DMS114 treated with DMSO at 0.1 percent for 48 hours (cell line): ENCODE results near the gene CDK13.
"Not testable (repeated sequence)": the region's sequence is repeated elsewhere in the genome, so short reads cannot be mapped to it uniquely, and the experiment has no call there.

ENCODE experiments used
- DNase-seq: peaks from one replicate; lab custom pipeline; 2025; ENCODE audit not compliant: unreplicated experiment; lab: John Stamatoyannopoulos, UW

Gene CDK13

DNA sequence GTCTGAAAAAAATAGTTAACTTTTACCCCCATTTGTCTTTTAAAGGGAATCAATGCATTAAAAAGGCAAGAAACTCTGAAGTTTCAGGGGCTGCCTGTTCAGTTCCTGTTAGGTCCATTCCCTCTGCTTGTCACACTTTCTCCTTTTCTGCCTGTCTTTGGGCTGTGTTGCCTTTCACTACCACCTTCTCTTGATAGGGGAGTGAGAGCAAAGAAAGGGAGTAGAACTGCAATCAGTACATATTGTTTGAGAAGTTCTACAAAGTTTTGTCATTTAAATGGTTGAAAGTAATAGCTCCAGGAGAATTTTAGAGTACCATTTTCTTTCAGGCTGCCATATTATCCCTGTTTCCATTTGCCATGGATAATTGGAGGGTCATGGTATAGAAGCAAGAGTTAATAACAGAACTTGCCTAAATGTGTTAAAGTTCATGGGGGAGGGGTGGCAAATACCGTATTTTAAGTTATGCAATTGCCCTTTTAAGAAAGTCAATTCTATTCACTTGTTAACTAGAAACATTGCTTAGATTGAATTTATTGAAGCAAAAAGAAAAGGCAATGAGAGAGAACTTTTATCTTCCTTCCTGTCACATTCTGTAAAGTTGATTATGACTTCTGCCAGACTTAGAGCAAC lies 145.8 kb downstream of the CDK13 start:
- no peak for DNase-seq

DNA sequence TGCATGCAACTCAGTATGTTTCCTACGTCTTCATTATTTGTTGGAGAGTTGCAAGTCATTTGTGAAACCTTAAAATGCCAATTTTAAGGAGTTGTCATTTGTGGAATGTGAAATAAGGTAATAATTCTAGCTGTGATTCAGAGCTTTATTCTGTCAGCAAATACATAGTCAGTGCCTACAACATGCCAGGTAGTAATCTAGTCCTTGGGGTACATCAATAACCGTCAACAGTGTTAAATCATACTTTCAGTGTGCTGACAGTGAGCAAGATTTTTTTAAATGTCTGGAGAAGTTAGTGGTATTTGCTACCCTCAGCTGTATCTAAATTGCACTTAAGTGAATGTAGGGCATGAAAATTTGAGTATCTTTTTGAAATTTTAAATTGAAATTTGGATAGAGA lies 147.7 kb downstream of the CDK13 start:
- DNase-seq, result no peak

DNA sequence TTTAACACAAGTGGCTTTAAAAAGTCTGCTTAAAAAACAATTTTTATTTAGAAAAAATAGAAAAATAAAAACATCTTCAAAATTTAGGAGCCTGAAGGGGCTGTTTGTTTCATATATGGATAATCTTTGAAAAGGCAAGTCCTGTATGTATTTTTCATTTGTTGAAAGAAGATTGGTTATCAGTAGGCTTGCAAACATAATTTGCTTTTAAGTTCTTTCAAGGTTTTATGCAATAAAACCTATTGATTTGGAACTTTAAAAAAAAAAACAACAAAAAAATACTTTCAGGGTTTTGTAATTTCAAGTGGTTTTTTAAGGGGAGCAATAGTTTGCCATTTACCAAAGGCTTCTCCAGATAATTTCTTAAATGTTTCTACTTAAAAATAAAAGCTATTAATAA lies 148.8 kb downstream of the CDK13 start:
- DNase-seq, result no peak

DNA sequence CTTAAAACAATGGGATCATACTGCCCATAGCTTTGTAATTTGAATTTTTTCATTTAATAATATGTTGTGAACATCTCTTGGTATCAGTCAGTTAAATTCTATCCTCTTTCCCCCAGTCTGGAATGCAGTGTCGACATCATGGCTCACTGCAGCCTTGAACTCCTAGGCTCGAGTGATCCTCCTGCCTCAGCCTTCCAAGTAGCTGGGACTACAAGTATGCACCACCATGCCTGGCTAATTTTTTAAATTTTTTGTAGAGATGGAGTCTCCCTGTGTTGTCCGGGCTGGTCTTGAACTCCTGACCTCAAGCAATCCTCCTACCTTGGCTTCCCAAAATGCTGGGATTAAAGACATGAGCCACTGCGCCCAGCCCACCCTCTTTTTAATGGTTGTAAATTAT lies 149.8 kb downstream of the CDK13 start:
- no peak for DNase-seq

DNA sequence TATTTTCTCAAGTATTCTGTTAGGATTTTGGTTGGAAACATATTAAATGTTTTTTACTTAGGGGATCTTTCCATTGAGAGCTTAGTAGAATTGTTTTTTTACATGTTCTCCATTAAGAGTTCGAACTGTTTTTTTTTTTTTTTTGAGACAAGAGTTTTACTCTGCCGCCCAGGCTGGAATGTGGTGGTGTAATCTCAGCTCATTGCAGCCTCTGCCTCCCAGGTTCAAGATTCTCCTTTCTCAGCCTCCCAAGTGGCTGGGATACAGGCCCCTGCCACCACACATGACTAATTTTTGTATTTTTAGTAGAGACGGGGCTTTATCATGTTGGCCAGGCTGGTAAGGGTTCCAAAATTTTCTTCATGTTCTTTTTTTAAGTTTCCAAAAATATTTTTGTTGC lies 151.1 kb downstream of the CDK13 start:
- DNase-seq, result no peak

DNA sequence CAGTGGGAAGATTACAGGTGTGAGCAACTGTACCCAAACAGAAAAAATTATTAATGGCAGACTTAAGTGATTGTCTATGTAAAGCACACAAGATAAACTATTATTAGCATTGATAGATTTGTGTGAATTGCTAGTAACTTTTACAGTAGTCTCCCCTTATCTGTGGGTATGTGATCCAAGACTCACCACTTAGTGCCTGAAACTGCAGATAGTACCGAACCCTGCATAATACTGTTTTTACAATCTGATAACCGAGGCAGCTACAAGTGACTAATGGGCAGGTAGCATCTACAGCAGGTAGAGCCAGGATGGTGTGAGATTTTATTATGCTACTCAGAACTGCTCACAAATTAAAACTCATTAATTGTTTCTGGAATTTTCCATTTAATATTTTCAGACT lies 152.8 kb downstream of the CDK13 start:
- DNase-seq, result no peak

DNA sequence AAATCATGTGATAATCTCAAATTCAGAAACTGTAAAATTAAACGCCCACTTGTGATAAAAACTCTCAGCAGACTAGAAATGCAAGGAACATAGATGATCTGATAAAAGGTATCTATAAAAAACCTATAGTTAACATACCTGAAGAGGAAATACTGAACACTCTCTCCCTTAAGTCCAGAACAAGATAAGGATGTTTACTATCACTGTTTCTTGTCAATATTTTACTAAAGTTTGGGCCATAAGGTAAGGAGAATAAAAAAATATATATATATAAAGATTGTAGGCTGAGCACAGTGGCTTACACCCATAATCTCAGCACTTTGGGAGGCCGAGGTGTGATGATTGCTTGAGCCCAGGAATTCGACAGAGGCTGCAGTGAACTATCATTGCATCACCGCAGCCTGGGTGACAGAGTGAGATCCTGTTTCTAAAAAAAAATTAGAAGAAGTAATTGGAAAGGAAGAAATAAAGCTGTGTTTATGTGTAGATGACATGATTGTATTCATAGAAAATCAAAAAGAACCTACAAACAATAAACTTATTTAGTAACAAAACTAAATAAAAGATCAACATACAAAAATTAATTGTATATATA lies 155.9 kb downstream of the CDK13 start:
- DNase-seq, result no peak

DNA sequence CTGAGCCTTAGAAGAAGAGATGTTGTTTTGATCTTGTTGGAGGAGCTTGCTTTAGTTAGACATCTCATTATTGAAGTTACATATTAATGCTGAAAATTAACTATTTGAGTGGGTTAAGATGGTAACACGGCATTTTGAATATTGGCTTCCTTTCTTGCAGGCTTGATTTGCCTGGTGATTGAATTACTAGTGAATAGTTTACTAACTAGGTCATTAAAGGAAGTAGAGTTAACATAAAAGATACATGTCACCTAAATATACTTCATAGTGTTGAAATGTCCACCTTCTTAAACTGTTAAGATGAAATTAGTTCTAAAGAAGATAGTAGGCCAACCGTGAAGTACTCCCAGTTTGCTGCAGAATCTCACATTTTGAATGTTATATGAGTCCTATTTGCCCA lies 165.9 kb downstream of the CDK13 start:
- no peak for DNase-seq

DNA sequence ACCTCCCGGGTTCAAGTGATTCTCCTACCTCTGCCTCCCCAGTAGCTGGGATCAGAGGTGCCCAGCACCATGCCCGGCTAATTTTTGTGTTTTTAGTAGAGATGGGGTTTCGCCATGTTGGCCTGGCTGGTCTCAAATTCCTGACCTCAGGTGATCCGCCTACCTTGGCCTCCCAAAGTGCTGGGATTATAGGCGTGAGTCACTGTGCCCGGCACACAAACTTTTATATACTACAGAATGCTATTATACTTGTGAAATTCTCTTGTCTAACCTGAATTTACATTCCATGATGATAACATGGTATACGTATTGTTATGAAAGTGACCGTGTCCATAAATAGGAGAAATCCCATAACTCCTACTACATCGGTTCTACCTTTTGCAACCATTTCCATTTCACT lies 167.1 kb downstream of the CDK13 start:
- DNase-seq, result not testable (repeated sequence)

DNA sequence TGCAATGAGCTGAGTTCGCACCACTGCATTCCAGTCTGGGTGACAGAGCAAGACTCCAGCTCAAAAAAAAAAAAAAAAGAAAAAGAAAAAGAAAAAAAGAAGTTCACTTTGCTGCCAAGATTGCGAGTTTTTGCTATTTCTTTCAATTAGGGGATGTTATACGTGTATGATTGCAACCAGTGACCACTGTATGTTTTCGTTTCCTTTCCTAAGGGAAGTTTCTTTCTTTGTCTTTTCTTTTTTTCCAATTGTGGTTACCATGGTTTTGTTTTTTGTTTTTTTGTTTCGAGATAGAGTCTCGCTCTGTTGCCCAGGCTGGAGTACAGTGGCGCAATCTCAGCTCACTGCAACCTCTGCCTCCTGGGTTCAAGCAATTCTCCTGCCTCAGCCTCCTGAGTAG lies 168.1 kb downstream of the CDK13 start:
- DNase-seq, result not testable (repeated sequence)

DNA sequence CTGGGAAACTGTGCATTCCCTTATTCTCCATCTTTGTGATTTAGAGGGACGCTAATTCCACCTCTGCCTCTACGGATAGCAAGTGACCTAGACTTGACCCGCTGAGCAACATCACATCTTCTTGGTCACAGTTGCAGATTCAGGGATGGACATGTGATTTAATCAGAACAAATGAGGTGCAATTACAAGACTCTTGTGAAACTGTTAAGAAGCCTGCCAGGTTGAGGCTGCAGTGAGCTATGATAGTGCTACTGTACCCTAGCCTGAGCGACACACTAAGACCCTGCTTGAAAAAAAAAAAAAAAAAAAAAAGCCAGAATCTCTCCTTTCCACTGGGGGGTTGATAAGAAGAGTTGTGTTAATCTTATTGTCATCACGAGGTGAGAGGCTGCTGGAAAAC lies 170.0 kb downstream of the CDK13 start:
- no peak for DNase-seq

DNA sequence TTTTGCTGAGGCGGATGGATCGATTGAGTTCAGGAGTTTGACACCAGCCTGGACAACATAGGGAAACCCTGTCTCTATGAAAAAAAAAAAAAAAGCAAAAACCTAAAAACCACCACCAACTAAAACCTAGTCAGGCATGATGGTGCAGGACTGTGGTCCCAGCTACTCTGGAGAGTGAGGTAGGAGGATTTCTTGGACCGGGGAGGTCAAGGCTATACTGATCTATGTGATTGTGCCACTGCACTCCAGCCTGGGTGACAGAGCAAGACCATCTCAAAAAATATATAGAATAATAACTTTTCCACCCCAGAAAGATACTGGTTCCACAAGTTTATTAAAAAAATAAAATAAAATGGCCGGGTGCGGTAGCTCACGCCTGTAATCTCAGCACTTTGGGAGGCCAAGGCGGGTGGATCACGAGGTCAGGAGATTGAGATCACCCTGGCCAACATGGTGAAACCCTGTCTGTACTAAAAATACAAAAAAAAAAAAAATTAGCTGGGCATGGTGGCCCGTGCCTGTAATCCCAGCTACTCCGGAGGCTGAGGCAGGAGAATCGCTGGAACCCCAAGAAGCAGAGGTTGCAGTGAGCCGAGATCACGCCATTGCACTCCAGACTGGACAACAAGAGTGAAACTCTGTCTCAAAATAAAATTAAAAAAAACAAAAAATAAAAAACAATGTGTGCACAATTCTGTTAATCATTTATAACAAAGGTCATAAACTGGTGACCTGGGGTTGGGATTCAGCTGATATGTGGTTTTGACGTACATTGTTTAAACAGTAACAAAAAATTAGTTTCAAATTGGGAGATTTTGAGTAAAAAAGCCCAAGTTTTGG lies 172.3 kb downstream of the CDK13 start:
- DNase-seq, result not testable (repeated sequence)

DNA sequence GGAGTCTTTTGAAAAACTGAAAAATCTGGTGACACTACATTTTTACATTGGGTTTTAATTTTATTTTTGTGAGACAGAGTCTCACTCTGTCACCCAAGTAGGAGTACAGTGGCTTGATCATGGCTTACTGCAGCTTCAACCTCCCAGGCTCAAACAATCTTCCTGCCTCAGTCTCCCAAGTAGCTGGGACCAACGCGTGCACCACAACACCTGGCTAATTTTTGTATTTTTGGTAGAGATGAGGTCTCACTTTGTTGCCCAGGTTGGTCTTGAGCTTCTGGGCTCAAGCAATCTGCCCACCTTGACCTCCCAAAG lies 172.8 kb downstream of the CDK13 start:
- DNase-seq, result no peak

DNA sequence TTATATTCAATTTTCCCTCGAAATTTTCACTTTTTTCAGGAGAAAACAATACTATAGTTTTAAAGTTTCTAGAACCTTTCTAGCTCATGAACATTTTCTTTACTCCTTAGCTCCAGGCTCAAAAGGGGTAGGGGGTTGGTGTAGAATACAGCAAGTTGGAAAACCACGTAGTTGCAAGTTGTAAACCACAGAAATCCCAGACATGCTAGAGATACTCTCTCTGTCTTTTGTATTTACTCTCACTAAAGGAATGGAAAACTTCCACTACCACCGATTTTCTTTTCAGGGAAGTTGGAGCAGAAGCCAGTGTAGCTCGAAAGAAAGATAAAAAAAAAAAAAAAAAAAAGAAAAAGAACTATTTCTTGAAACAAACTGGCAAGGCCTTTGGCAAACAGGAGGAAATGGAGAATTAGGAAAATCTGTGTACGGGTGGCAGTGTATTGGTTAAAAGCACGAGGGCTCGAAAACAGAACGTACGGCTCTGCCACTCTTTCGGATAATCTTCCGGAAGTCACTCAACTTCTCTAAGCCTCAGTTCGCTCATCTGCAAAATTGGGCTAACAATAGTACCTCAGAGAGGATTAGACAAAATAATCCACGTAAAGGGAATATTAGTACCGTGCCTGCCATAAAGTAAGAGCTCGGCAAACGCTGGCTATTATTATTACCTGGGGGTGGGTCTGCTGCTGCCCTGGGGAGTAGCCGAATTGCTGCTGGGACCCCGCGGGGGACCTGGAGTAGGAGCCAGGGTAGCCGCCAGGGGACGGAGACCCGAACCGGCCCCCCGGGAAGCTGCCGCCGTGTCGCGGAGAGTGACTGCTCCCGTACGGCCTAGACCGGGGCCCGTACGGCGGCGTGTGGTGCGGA lies 183.7 kb downstream of the CDK13 start:
- no peak for DNase-seq

DNA sequence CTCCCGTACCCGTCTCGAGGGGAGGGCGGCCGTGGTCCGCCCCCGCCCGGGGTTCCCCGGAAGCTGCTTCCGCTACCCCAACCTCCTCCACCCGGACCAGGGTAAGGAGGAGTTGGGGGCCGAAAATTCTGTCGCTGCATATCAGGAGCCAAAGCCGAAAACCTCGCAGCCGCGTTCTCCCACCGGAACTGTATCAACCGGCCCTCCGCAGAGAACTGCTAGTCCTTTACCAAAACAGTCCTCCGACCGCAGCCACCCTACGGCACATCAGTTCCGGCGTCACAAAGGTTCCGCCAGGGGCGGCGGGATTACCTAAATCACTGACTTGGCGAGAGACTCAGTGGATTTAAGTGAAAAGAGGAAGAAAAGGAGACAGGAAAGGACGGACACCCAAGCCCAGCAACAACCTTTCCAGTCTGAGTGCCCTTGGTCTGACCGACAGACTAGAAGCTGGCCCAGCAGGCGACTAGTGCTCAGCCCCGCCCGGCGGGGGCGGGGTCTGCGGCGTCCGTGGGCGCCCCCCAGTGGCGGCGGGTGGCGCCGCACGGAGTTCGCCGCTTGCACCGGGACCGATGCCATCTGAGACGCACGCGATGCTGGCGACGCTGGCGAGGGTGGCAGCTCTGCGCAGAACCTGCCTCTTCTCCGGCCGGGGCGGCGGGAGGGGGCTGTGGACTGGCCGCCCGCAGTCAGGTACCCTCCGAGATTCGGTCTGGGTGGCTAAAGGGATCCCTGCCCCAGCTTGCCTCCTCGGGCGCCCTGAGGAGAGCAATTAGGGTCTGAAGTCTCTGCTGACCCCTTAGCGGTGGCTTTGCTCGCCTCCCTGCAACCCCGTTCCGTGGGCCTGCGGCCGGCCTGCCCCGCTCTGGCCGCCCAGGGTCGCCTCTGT lies 184.6 kb downstream of the CDK13 start, which contains the start of the genes MPLKIP and SUGCT:
Gene MPLKIP, minus strand, starts transcription at position 195 of the 889 bp plus-strand sequence. Its CDS starts 55 bp downstream, at position 140.
Gene SUGCT, plus strand, starts transcription at position 578 of the 889 bp plus-strand sequence.
- DNase-seq, result peak; percentile 87

DNA sequence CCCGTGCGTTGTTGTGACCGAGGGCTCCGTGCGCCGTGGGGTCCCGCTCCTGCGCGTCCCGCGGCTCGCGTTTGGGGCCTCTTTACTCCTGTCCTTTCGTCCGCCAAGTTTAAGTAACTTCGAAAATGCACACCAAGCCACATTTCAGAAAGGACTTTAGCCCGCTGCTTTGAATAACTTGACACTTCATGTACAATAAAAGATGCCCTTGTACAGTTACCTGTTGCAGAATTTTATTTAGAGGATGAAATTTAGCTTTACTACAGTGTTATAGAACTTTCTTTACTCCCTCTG lies 185.2 kb downstream of the CDK13 start:
- no peak for DNase-seq

DNA sequence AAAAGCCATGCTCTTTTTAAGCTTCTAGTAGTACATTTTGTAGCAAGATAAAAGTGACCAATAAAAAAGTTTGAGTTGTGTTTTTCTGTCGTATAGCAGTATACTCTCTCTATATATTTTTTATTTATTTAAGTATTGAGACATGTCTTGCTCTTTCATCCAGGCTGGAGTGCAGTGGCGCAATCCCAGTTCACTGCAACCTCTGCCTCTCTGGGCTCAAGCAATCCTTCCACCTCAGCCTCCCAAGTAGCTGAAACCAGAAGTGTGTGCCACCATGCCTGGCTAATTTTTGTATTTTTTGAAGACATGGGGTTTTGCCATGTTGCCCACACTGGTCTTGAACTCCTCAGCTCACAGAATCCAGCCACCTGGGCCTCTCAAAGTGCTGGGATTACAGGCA lies 187.5 kb downstream of the CDK13 start:
- DNase-seq, result no peak

DNA sequence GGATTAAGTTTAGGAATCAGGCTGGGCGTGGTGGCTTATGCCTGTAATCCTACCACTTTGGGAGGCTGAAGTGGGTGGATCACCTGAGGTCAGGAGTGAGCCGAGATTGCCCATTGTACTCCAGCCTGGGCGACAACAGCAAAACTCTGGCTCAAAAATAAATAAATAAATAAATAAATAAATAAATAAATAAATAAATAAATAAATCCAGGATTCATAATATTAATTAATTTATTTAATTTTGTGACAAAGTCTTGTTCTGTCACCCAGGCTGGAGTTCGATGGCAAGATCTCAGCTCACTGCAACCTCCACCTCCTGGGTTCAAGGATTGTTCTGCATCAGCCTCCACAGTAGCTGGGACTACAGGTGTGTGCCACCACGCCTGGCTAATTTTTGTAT lies 188.9 kb downstream of the CDK13 start:
- no peak for DNase-seq

DNA sequence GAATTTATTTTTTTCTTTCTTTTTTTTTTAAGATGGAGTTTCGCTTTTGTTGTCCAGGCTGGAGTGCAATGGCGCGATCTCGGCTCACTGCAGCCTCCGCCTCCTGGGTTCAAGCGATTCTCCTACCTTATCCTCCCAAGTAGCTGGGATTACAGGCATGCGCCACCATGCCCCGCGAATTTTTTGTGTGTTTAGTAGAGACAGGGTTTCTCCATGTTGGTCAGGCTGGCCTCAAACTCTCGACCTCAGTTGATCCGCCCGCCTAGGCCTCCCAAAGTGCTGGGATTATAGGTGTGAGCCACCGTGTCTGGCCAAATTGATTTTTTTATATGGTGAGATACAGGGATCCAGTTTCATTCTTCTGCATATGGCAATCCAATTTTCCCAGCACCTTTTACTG lies 189.8 kb downstream of the CDK13 start:
- DNase-seq, result not testable (repeated sequence)

DNA sequence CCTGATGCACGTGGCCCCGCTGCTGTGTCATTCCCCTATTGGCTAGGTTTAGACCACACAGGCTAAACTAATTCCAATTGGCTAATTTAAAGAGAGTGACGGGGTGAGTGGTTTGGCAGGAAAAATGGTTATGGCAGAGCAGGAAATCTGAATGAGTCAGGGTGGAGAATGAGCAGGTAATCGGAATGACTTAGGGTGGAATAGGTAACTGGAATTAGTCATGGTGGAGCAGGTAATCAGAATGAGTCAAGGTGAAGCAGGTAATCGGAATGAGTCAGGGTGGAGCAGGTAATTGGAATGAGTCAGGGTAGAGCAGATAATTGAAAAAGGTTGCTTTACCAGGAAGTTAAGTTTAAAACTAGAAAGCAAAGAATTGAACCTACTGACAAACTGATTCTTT lies 191.9 kb downstream of the CDK13 start:
- DNase-seq, result not testable (repeated sequence)
